CD4-positive, alpha-beta T cell treated with Interleukin-10 for 1 hour (primary cell): ENCODE results near the gene AIG1.
"Not testable (repeated sequence)": the region's sequence is repeated elsewhere in the genome, so short reads cannot be mapped to it uniquely, and the experiment has no call there.

ENCODE experiments used
- DNase-seq: peaks from one replicate; pipeline ENCODE4 v3.0.0-alpha.2; 2020

The AIG1 gene, protein sequence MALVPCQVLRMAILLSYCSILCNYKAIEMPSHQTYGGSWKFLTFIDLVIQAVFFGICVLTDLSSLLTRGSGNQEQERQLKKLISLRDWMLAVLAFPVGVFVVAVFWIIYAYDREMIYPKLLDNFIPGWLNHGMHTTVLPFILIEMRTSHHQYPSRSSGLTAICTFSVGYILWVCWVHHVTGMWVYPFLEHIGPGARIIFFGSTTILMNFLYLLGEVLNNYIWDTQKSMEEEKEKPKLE

DNA sequence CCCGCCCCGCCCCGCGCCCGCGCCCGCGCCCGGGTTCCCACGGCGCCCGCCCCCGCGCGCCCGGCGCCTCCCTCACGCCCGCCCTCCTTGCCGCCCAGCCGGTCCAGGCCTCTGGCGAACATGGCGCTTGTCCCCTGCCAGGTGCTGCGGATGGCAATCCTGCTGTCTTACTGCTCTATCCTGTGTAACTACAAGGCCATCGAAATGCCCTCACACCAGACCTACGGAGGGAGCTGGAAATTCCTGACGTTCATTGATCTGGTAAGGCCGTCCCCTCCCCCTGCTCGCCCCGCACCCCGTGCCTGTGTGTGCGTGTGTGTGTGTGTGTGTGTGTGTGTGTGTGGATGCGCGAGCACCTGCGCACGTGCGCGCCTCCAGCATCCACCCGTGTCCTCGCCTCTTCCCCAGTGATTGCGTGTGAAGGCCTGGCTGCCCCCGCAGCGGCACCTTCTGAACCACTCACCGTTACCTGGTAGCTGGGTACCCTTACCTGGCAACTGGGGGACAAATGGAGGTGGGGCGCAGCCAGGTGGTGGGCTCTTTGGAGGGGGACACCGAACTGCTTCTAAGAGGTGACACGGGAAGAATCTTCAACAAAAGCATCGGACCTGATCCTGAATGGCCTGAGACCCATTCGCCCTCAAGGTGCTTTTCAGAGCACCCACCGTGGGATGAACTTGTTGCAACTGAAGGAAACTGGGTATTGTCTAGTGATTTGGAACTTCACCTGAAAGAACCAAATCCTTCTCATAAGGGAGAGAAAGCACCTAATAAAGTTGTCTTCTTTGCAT is at the start of gene AIG1:
Gene AIG1 (plus strand): TSS at position 84 of the 791 bp plus-strand sequence. CDS start 37 bp downstream, at position 121.
- DNase-seq = peak; percentile 77

DNA sequence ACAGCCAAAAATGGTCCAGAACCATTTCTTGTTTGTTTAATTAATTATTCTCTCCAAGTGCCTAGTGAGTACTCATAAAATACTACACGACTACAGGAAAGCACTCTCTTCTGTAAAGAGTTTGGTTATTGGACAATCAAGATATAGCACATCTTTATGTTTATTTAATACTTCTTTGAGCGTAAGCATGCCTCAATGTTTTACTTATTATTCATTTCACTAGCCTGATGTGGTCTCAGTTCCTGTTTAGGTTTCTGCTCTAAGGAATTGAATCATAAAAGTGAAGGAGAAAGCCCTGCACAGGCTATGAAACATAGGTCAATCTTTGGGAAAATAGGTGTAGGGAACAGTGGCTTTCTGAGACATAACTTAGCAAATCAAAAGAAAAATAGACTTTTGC is 45.9 kb upstream of the AIG1 start:
- DNase-seq = no peak

DNA sequence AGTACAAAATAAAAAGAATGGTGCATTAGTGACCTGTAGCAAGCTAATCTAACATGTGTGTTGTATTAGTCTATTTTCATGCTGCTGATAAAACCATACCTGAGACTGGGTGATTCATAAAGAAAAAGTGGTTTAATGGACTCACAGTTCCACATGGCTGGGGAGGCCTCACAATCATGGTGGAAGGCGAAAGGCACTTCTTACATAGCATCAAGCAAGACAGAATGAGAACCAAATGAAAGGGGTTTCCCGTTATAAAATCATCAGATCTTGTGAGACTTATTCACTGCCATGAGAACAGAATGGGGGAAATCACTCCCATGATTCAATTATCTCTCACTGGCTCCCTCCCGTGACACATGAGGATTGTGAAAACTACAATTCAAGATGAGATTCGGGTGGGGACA is 45.4 kb upstream of the AIG1 start:
- no peak for DNase-seq

DNA sequence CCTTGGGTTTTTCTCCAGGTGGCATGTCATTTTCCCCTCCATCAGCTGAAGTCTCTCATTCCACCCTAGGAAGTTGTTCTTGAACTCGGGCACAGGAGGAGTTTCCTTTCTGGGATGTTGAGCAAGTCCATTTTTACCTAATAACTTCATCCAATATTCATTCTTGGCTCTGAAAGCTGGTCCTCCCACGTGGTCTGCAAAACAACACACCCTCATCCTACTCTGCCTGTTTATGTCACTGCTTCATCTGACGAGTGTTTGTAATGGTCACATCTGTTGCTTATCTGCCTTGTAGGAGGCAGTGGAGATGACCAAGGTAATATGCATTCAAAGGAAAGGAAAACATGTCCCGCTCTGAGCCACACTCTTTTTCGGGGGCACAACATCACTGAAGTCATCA is 41.7 kb upstream of the AIG1 start:
- no peak for DNase-seq

DNA sequence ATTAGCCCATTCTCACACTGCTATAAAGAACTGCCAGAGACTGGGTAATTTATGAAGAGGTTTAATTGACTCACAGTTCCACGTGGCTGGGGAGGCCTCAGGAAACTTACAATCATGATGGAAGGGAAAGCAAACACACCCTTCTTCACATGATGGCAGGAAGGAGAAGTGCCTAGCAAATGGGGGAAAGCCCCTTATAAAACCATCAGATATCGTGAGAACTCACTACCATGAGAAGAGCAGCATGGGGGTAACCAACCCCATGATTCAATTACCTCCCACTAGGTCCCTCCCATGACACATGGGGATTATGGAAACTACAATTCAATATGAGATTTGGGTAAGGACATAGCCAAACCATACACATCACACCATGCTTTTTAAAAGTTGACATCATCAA is 39.8 kb upstream of the AIG1 start:
- DNase-seq = not testable (repeated sequence)

DNA sequence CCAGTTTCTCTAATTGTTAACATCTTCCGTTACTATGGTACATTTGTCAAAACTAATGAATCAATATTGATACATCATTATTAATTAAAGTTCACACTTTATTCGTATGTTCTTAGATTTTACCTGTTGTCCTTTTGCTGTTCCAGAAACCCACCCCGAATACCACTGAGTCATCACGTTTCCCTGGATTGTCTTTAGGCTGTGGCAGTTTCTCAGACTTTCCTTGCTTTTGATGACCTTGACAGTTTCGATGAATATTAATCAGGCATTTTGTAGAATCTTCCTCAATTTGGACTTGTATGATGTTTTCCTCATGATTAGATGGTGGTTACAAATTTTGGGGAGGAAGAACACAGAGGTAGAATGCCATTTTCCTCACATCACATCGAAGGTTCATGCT is 39.1 kb upstream of the AIG1 start:
- DNase-seq = no peak

DNA sequence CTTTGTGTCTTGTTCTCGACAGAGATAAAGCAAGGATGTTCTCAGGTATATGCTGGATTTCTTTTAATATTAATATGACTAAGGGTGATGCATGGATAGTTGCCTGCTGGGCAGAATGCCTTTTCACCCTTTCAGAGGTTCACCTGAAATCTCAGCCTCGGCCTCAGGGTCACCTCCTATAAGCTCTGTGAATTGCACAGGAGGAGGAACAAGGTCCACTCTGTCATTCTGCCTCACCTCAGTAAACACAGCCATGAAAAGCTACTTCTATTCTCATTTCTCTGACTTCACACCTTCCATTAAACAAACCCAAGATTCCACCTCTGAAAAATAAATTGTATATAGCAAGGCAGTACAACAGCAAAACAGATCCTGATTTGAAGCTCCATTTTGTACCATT is 38.1 kb upstream of the AIG1 start:
- no peak for DNase-seq

DNA sequence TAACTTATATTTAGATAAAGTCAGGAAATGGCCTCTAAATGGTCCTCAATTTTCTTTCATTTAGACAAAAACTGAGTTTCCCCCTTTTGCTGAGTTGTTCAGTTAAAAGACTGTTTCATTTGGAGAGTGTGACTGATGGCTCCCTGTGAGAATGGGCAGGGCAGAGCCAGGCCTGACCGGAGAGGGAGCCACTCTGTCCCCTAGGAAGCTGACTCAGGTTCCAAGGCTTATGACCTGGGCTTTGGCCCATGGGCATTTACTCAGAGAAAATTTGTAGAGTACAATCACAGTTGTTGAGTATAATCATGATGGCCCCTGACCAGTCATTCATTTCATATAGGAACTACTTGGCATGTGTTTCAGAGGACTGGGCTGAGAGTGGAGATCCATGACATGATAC is 37.0 kb upstream of the AIG1 start:
- DNase-seq = no peak

DNA sequence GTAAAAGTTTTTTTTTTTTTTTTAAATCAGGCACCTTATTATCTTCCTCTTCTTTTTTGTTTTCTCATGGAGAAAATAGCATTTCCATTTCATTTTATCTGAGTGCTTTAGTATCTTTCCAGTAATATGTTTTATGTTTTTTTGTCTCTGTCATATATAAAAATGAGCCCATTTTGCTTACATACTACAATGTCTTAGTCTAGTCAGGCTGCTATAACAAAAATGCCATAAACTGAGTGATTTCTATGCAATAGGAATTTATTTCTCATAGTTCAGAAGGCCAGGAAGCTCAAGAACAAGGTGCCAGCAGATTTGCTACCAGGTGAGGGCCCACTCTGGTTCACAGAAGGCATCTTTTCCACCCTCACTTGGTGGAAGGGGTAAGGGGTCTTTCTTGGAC is 35.7 kb upstream of the AIG1 start:
- no peak for DNase-seq

DNA sequence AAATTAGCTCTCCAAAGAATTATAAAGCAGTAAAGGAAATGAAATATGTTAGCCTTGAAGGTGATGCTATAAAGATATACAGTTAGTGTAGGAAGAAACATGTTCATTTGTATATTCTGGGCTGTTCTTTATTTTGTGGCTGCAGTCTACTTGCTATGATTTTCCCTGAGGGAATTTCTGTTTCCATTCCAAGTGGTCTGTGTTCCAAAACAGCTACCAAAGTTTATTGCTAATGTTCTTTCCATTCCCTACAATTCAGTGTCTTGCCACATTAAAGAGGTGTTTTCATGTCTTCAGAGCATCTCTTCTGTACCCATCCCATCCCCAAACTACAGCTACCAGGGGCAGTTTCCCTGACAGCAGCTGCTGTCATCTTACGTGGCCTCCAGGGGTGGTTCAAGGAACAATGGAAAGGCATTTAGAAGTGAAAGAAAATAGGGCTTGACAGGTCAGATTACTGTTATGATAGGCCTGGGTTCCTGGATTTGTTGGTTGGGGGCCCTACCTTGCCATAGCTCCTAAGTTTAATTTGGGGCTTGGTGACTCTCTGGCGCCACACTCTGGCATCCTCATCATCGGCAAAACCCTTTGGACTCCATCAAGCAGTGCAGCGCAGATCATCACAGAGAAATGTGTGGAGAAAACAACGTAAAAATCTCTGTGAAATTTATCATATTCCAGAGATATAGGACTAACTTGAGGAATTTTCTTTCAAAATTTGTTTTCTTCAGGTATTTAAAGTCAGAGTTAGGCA is 33.8 kb upstream of the AIG1 start:
- peak; percentile 62 for DNase-seq

DNA sequence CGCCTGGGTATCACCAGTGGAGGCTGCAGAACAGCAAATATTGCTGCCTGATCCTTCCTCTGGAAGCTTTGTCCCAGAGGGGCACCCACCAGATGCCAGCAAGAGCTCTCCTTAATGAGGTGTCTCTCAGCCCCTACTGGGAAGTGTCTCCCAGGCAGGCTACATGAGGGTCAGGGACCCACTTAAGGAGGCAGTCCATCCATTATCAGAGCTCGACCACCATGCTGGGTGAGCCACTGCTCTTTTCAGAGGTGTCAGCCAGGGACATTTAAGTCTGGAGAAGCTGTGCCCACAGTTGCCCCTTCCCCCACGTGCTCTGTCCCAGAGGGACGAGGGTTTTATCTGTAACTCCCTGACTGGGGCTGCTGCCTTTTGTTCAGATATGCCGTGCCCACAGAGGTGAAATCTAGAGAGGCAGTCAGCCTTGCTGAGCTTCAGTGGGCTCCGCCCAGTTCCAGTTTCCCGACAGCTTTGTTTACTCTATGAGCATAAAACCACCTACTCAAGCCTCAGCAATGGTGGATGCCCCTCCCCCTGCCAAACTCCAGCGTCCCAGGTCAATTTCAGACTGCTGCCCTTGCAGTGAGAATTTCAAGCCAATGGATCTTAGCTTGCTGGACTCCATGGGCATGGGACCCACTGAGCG is 25.9 kb upstream of the AIG1 start:
- DNase-seq = no peak

DNA sequence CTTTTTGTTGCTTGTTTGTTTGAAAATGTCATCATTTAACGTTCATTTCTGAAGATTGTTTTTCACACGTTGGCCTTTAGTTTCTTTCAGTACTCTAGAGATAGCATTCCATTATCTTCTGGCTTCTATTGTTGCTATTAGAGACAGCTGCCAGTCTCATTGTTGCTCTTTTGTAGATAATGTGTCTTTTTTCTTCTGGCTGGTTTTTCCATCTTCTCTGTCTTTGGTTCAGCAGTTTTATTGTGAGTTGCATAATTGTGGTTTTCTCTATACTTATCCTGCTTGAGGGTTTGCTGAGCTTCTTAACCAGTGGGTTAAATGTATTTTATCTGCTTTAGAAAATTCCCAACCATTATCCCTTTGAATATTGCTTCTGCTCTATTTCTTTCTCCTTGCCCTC is 23.2 kb upstream of the AIG1 start:
- DNase-seq = no peak

DNA sequence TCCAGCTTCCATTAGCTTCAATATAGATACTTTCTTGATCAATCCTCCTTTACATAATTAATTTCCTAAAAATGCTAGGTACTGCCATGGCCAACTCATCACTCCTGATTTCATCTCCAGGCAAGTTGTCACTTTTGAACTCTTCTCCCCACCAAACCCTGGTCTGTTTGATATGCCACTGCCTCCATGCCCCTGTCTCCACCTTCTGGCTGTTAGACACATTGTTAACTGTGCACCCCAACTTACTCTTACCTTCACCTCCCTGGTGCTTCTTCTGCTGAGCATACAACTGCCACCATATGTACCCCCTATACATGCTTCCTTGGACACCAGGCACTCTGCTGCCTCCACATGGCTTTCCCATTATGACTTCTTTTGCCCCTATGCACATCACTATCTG is 21.9 kb upstream of the AIG1 start:
- DNase-seq = no peak

DNA sequence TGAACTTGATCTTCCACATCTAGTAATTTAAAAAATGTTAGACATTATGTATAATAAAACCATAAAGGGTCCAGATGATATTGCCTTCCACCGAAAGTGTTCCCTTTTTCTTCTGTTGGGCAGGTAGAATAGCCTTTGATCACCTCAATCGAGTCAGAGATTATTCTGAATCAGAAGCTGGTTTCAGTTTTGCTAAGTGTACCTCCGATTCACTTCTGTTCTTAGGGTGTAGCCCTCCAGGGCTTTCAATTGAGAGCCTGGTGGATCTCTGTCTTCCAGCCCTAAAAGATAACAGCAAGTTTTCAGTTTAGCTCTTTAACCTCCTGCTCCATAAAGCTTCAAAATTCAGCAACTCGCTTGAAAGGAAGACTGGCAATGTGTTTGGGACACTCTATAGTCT is 21.1 kb upstream of the AIG1 start:
- DNase-seq = no peak

DNA sequence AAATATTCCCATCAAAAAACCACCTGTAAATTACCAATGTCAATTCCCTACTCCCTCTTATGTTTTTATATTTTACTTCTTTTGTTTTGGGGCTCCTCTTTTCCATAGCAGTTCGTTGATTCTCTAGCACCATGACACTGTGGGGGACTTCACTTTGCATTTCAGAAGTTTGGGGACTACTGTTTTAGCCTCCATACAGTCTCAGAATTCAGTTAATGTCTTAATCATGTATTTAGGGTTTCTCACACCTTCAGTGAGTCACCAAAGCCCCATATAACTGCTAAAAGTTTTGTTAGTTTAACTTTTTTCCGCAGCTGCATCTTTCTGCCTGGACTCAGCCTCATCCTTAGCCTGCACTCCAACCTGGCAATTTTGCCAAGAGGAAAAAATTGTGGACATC is 20.7 kb upstream of the AIG1 start:
- DNase-seq = no peak

DNA sequence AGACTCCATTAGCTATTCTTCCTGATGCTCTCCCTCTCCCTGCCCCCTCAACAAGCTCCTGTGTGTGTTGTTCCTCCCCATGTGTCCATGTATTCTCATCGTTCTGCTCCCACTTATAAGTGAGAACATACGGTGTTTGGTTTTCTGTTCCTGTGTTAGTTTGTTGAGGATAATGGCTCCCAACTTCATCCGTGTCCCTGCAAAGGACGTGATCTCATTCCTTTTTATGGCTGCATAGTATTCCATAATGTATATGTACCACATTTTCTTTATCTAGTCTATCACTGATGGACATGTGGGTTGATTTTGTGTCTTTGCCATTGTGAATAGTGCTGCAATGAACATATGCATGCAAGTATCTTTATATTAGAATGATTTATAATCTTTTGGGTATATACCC is 16.3 kb upstream of the AIG1 start:
- DNase-seq = not testable (repeated sequence)

DNA sequence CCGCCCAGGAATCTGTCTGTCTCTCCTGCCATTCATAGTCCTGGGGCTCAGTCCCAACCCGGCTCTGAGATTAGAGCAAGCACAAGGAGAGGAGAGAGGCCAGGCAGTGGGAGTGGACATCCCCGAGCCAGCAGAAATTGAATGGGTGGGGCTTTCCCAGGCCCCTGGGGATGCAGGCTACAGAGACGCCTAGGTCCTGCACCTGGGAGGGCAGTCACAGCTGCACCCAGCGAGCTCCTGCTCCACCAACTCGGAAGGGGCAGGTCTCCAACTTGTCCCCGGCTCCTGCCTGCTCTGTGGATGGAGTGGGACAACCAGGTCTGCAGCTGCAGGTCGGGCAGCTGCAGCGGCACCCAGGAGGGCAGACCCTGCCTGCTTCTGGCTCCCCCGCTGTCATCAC is 11.1 kb upstream of the AIG1 start:
- no peak for DNase-seq

DNA sequence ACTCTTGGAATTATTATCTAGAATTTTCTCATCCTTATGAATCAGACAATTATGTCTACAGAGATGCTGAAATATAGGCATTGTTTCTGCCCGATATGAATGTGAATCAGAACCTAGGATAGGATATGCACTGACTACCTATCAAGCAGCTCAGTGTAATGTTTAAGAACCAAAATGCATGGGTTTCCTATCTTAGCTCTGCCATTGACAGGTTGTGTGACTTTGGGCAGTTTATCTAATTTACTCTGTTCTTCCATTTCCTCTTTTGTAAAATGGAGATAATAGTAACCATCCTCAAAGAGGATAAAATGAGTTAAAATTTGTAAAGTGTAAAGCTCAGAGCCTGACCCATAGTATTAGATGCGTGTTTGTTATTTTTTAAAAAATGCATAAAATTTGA is 10.2 kb upstream of the AIG1 start:
- no peak for DNase-seq

DNA sequence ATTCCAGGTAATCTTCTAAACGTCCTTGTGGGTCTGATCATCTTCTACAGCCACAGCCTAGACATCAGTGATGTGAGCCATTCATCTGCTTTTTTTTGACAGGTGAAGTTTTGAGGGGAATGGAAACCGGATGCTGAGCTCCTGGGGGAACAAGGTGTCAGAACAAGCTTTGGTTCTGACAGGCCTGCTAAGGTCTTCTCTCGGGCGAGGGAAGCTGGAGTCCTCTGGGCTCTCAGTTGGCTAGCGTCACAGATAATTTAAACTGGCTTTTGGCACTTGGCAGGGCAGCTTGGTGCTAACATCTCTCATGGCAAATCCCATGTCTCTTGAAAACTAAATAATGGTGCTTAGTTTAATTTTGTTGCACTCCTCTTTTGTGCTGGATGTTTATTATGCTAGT is 8.4 kb upstream of the AIG1 start:
- no peak for DNase-seq

DNA sequence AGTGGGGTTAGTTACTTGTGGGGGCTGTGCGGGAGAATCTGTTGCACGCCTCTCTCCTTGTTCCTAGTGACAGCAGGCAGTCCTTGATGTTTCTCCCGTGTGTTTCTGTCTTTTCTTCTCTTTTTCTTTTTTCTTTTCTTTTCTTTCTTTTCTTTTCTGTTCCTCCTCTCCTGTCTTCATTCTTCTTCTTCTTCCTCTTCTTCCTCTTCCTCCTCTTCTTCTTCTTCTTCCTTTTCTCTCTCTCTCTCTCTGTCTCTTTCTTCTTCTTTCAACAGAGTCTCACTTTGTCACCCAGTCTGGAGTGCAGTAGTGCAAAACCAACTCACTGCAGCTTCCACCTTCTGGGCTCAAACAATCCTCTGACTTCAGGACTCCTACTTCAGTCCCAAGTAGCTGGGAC is 6.8 kb upstream of the AIG1 start:
- DNase-seq = no peak

DNA sequence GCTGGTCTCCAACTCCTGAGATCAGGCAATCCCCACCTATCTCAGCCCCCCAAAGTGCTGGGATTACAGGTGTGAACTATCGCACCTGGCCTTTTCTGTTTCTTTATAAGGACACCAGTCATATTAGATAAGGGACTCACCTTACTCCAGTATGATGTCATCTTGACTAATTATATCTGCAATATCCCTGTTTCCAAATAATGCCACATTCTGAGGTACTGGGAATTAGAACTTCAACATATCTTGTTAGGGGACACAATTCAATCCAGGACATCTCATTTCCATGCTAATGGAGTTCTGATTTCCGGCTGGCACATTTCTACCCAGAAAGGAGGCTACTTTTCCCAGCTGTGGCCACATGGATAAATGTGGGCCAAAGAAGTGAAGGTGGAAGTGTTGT is 6.4 kb upstream of the AIG1 start:
- no peak for DNase-seq

DNA sequence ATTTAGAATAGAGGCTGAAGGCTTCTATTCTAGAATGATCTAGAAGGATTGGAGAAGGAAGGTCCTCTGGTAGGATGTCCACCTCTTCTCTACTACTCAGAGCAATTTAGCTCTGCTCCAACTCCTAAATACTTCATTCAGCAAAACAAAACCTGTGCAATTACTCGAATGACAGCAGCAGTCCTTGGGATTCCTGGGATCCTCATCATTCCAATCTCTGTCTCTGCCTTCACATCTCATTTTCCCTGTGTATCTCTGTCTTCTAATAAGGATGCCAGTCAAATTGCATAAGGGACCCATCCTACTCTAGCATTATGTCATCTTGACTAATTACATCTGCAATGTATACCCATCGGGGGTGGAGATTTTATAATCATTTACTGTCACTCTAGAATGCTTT is 5.5 kb upstream of the AIG1 start:
- no peak for DNase-seq

DNA sequence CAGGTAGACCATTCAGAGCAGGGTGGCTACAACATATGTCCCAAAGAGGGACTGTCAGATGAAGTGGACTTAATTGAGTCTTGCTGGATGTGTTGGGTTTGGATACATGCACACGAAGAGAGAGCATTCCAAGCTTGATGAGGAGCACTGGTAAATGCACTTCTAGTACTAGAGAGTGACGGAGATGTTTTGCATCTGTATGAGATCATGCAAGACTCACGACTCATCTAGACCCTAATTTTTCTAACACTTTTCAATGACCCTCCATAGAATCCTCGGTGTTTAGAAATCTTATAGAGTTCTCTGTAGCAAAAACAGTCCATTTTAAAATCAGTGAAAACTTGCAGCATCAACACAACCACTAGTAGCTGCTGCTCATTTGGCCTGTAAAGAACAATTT is 4.8 kb upstream of the AIG1 start:
- DNase-seq = no peak

DNA sequence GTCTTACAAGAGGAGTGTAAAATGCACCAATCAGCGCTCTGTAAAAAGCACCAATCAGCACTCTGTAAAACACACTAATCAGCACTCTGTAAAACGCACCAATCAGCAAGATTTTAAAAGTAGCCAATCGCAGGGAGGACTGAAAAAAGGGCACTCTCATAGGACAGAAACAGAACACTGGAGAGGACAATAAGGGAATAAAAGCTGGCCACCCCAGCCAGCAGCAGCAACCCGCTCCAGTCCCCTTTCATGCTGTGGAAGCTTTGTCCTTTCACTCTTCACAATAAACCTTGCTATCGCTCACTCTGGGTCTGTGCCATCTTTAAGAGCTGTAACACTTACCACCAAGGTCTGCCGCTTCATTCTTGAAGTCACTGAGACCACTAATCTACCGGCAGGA is 1.7 kb upstream of the AIG1 start:
- no peak for DNase-seq
